GM23338 (cell line): ENCODE measurements around the gene APPL2. TPM values are rescaled to one million over a fixed set of nuclear protein-coding genes. Genes with fewer than 3 reads are reported as not detected.
"Not testable (repeated sequence)": the region's sequence is repeated elsewhere in the genome, so short reads cannot be mapped to it uniquely, and the experiment has no call there.

Experiments used
- ATAC-seq: fragments of 200-7000 bp; cut with Tn5 transposase; 3 replicates; pipeline ENCODE4 v1.9.1; 2020
- DNase-seq: peaks from one replicate; pipeline ENCODE4 v3.0.0-alpha.2; 2015; ENCODE audit warnings: low spot score
- H2AFZ ChIP-seq: fragments of 200-600 bp; sonication (generic); 2 replicates; pipeline ENCODE4 v1.8.0; 2016; ENCODE audit warnings: antibody characterized with exemption, mild to moderate bottlenecking, moderate library complexity
- H3F3A ChIP-seq: fragments of 200-600 bp; sonication (generic); replicated peaks from 2 replicates; pipeline ENCODE4 v1.8.0; 2017; ENCODE audit warnings: antibody characterized with exemption, mixed run types, low read depth
- H3K27ac ChIP-seq: fragments of 200-600 bp; sonication (generic); 2 replicates; pipeline ENCODE4 v1.6.1; 2016; ENCODE audit warnings: low read depth
- H3K27me3 ChIP-seq: fragments of 200-600 bp; sonication (generic); 2 replicates; pipeline ENCODE4 v1.8.0; 2016; ENCODE audit warnings: mild to moderate bottlenecking, mixed run types, moderate library complexity; ENCODE audit not compliant: insufficient read depth
- H3K36me3 ChIP-seq: fragments of 200-600 bp; sonication (generic); 2 replicates; pipeline ENCODE4 v1.8.0; 2016; ENCODE audit warnings: mild to moderate bottlenecking; ENCODE audit not compliant: insufficient read depth
- H3K4me1 ChIP-seq: fragments of 200-600 bp; sonication (generic); 2 replicates; pipeline ENCODE4 v1.8.0; 2016; ENCODE audit warnings: mild to moderate bottlenecking, moderate library complexity; ENCODE audit not compliant: insufficient read depth
- H3K4me2 ChIP-seq: fragments of 200-600 bp; sonication (generic); 2 replicates; pipeline ENCODE4 v1.7.1; 2017; ENCODE audit warnings: mixed run types
- H3K4me3 ChIP-seq: fragments of 200-600 bp; sonication (generic); 2 replicates; pipeline ENCODE4 v1.6.1; 2016; ENCODE audit warnings: mixed run types
- H3K79me2 ChIP-seq: fragments of 200-600 bp; sonication (generic); replicated peaks from 2 replicates; pipeline ENCODE4 v1.8.0; 2017; ENCODE audit warnings: mild to moderate bottlenecking; ENCODE audit not compliant: insufficient read depth
- H3K9me2 ChIP-seq: fragments of 200-600 bp; sonication (generic); 2 replicates; pipeline ENCODE4 v1.8.0; 2017; ENCODE audit not compliant: insufficient read depth
- H4K20me1 ChIP-seq: fragments of 200-600 bp; sonication (generic); replicated peaks from 2 replicates; pipeline ENCODE4 v1.8.0; 2017; ENCODE audit warnings: mild to moderate bottlenecking; ENCODE audit not compliant: insufficient read depth
- H3K27ac Mint-ChIP-seq: 2 replicates; pipeline ENCODE4 v1.8.0; 2020; ENCODE audit warnings: inconsistent platforms, mild to moderate bottlenecking, moderate library complexity, mixed read lengths
- H3K27me3 Mint-ChIP-seq: 3 replicates; pipeline ENCODE4 v1.8.0; 2022; ENCODE audit warnings: low read depth, mild to moderate bottlenecking, moderate library complexity, mixed read lengths, inconsistent platforms; ENCODE audit not compliant: insufficient read depth, poor library complexity
- H3K36me3 Mint-ChIP-seq: 3 replicates; pipeline ENCODE4 v1.8.0; 2021; ENCODE audit warnings: low read depth, mild to moderate bottlenecking, inconsistent platforms, moderate library complexity, mixed read lengths
- H3K4me1 Mint-ChIP-seq: 3 replicates; pipeline ENCODE4 v1.8.0; 2020; ENCODE audit warnings: mild to moderate bottlenecking, inconsistent platforms, mixed read lengths
- H3K4me3 Mint-ChIP-seq: 3 replicates; pipeline ENCODE4 v1.8.0; 2021; ENCODE audit warnings: moderate library complexity, mild to moderate bottlenecking, inconsistent platforms, mixed read lengths
- H3K9me3 Mint-ChIP-seq: 3 replicates; pipeline ENCODE4 v1.8.0; 2020; ENCODE audit warnings: moderate library complexity, mild to moderate bottlenecking, inconsistent platforms, mixed read lengths
- CREB1 ChIP-seq: fragments of 250-450 bp; sonication (Bioruptor Pico); IDR thresholded peaks from 2 replicates; pipeline ENCODE4 v1.5.0; 2020; ENCODE audit warnings: low read depth, mild to moderate bottlenecking, moderate library complexity
- EZH2phosphoT487 ChIP-seq: fragments of 200-600 bp; sonication (generic); IDR thresholded peaks from one replicate; pipeline ENCODE4 v1.8.1; 2018; ENCODE audit warnings: antibody characterized with exemption; ENCODE audit not compliant: unreplicated experiment
- NANOG ChIP-seq: IDR thresholded peaks from 2 replicates; pipeline ENCODE4 v1.6.1; 2016; ENCODE audit warnings: antibody characterized with exemption, borderline replicate concordance
- ZNF462 ChIP-seq: fragments of 250-450 bp; sonication (Bioruptor Pico); IDR thresholded peaks from 2 replicates; pipeline ENCODE4 v1.5.0; 2020; ENCODE audit warnings: mild to moderate bottlenecking, moderate library complexity
- polyA plus RNA-seq: library from polyadenylated mRNA; unstranded; fragments of >200 nt; fragmentation: Nextera tagmentation; extraction: Ambion mirVana; gene quantifications from 2 replicates; pipeline ENCODE4 v1.2.1, GENCODE V29; 2016
- total RNA-seq: library from RNA; depleted of rRNA; stranded (reverse); fragments of >200 nt; shearing (Covaris generic); gene quantifications from 2 replicates; pipeline ENCODE4 v1.2.3, GENCODE V29; 2014
- TF ChIP-seq, protein P1 (sequence below): IDR thresholded peaks from 2 replicates; pipeline ENCODE4 v1.6.1; 2016; ENCODE audit warnings: antibody characterized with exemption

APPL2 gene
- total and polyA plus RNA-seq, 2 experiments from 2014 or later: 9.3 to 17.4 TPM

GRCh38 chr12:105256921-105257320 is 20.9 kb upstream of the APPL2 start (continued):
- no peak for TF ChIP-seq ZNF462 (CRISPR knock-in tag)
- no peak for TF ChIP-seq EZH2phosphoT487
- TF ChIP-seq NANOG: no peak

GRCh38 chr12:105256431-105256830 is 20.5 kb upstream of the APPL2 start:
- not testable (repeated sequence) for H3K4me1 ChIP-seq, H3K4me3 Mint-ChIP-seq, H3K36me3 Mint-ChIP-seq, H3K9me2 ChIP-seq, H3K79me2 ChIP-seq, H3K27ac ChIP-seq, H3K4me2 ChIP-seq, H3K4me1 Mint-ChIP-seq, ATAC-seq, H3K4me3 ChIP-seq, H3K27me3 ChIP-seq, H4K20me1 ChIP-seq, H3F3A ChIP-seq, H3K36me3 ChIP-seq, H3K27ac Mint-ChIP-seq, H3K27me3 Mint-ChIP-seq, H2AFZ ChIP-seq, H3K9me3 Mint-ChIP-seq, DNase-seq

- no peak overlapping the region for H3K27ac Mint-ChIP-seq
- H3K4me3 Mint-ChIP-seq: no peak overlapping the region
- Histone ChIP-seq H3K27me3 (no peaks in the 10 kb centered on the region), H3K36me3 (no peaks in the 10 kb centered on the region), H3K9me2 (0 out of 2 replicates have a peak, but pooled peaks cover 4% of the 10 kb centered on the region), H3K4me1 (no peaks in the 10 kb centered on the region), H3K4me3 (no peak overlapping the region), H3K27ac (no peak overlapping the region), H4K20me1 (no peaks in the 10 kb centered on the region), H3K79me2 (no peaks in the 10 kb centered on the region), H3F3A (no peaks in the 10 kb centered on the region), H2AFZ (no peak overlapping the region), H3K4me2 (no peak overlapping the region)
- no peaks in the 10 kb centered on the region for H3K36me3 Mint-ChIP-seq
- no peaks in the 10 kb centered on the region for H3K27me3 Mint-ChIP-seq
- H3K9me3 Mint-ChIP-seq: no peaks in the 10 kb centered on the region
- DNase-seq: no peak
- no peak for ATAC-seq
- H3K4me1 Mint-ChIP-seq: no peaks in the 10 kb centered on the region; the same call in 2 of the 3 replicates
- TF ChIP-seq NANOG (no peak), EZH2phosphoT487 (no peak), CREB1 (no peak)
- TF ChIP-seq, protein P1, sequence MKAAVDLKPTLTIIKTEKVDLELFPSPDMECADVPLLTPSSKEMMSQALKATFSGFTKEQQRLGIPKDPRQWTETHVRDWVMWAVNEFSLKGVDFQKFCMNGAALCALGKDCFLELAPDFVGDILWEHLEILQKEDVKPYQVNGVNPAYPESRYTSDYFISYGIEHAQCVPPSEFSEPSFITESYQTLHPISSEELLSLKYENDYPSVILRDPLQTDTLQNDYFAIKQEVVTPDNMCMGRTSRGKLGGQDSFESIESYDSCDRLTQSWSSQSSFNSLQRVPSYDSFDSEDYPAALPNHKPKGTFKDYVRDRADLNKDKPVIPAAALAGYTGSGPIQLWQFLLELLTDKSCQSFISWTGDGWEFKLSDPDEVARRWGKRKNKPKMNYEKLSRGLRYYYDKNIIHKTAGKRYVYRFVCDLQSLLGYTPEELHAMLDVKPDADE: no peak
Measured at GRCh38 chr12:105256011-105256410, 20.0 kb upstream of the APPL2 start.
